Ovary (tissue), 9 donors: ENCODE data around the gene FSTL5. TPM values are rescaled to one million over a fixed set of nuclear protein-coding genes. Genes with fewer than 3 reads are reported as not detected.

ENCODE experiments used
- DNase-seq, 5 donors: peaks; one replicate each; pipeline ENCODE4 v3.0.0-alpha.2; 2019 to 2020
- H3K27ac ChIP-seq, 2 donors: fragments of 200-600 bp; one replicate each; pipeline versions ENCODE4 v1.5.1 to v1.8.0; 2019 to 2022
- H3K27me3 ChIP-seq: fragments of 200-600 bp; one replicate; pipeline ENCODE4 v1.8.0; 2022
- H3K36me3 ChIP-seq: fragments of 200-600 bp; sonication (generic); one replicate; pipeline ENCODE4 v1.5.1; 2019
- H3K4me1 ChIP-seq: one replicate; pipeline ENCODE4 v1.8.1; 2013; ENCODE audit warnings: mild to moderate bottlenecking, moderate library complexity; ENCODE audit not compliant: insufficient read depth
- H3K4me3 ChIP-seq: fragments of 200-600 bp; sonication (generic); one replicate; pipeline ENCODE4 v1.5.1; 2017
- H3K9me3 ChIP-seq, 2 donors: fragments of 200-600 bp in 1 of 2; sonication (generic) in 1 of 2; one replicate each; pipeline versions ENCODE4 v1.5.1 to v1.8.1; 2013 to 2019; ENCODE audit warnings: mild to moderate bottlenecking in 1 of 2, moderate library complexity in 1 of 2
- CTCF ChIP-seq, 3 donors: fragments of 450-650 bp in 2 of 3; fragments of 200-600 bp in 1 of 3; IDR thresholded peaks; one replicate each; pipeline versions ENCODE4 v1.5.1 to v1.8.0; 2016 to 2022; ENCODE audit warnings: antibody characterized with exemption in 3 of 3, mild to moderate bottlenecking in 1 of 3
- EP300 ChIP-seq: sonication (generic); formaldehyde crosslinking; IDR thresholded peaks from one replicate; pipeline ENCODE4 v1.6.1; 2017; ENCODE audit warnings: antibody characterized with exemption
- POLR2A ChIP-seq: fragments of 450-650 bp; IDR thresholded peaks from one replicate; pipeline ENCODE4 v1.6.1; 2017; ENCODE audit warnings: antibody characterized with exemption, mild to moderate bottlenecking, moderate library complexity
- WGBS, 3 donors: extraction: QIAGEN DNeasy Blood & Tissue Kit in 1 of 3; methylation state at CpG; one replicate each; pipeline versions ENCODE4 v1.1.5 to v1.1.7; 2013 to 2017; 5-methylcytosine and 5-hydroxymethylcytosine counted together
- intact Hi-C, 4 donors: fragments of 100-400 bp; cut with DNase I; formaldehyde crosslinking; loops; one replicate each; pipeline versions ENCODE4 v1.11.0 to v1.15.1; 2022 to 2023
- polyA plus RNA-seq, 2 donors: library from polyadenylated mRNA; stranded (reverse); fragments of 200-250 nt in 1 of 2; fragments of 350-450 nt in 1 of 2; fragmentation: Illumina TruSeq in 1 of 2; extraction: RNeasy Lipid Tissue Mini Kit (QIAGEN cat#74804) in 1 of 2; gene quantifications; one replicate each; pipeline ENCODE4 v1.2.3, GENCODE V29; 2013 to 2014
- total RNA-seq, 7 donors: library from RNA; depleted of rRNA in 2 of 7; stranded (reverse); fragments of >200 nt in 2 of 7; fragmentation: NEBNext Ultra II Directional in 3 of 7; extraction: Animal tissue kit (Norgen Biotek cat#: 25700) in 3 of 7; gene quantifications; one replicate each; pipeline versions ENCODE4 v1.1.0 to v1.2.4, GENCODE V29; 2016 to 2023
- donor health status: DM: no; HTN: no; CAD: no; lungs with moderate emphysema.
- donor health status: DM: no; HTN: no; CAD: no.
- donor health status: Bipolar disorder and iron deficiency.
- donor health status: DM: yes; HTN: yes; CAD: no.
- donor health status: DM: no; HTN: no; CAD: no.
- donor health status: DM: yes; HTN: yes; CAD: no.

The FSTL5 gene
- total and polyA plus RNA-seq, 9 donors: 0.05 TPM; not detected in 8

GRCh38 chr4:161952382-161952781 is 211.4 kb downstream of the FSTL5 start:
- TF ChIP-seq POLR2A (no peak), CTCF (IDR thresholded peaks at IDR 0.05) (no peak), EP300 (no peak)
- intact Hi-C loops: no loop called here
- no peak for DNase-seq
- Histone ChIP-seq H3K4me1 (no peaks in the 10 kb centered on the region), H3K36me3 (no peaks in the 10 kb centered on the region), H3K27me3 (no peaks in the 10 kb centered on the region), H3K9me3 (no peaks in the 10 kb centered on the region), H3K27ac (no peak overlapping the region), H3K4me3 (no peak overlapping the region)
- WGBS, 3 donors: 51 to 71% (median 58%) methylated on average over 2 of the region's 2 CpGs

DNA sequence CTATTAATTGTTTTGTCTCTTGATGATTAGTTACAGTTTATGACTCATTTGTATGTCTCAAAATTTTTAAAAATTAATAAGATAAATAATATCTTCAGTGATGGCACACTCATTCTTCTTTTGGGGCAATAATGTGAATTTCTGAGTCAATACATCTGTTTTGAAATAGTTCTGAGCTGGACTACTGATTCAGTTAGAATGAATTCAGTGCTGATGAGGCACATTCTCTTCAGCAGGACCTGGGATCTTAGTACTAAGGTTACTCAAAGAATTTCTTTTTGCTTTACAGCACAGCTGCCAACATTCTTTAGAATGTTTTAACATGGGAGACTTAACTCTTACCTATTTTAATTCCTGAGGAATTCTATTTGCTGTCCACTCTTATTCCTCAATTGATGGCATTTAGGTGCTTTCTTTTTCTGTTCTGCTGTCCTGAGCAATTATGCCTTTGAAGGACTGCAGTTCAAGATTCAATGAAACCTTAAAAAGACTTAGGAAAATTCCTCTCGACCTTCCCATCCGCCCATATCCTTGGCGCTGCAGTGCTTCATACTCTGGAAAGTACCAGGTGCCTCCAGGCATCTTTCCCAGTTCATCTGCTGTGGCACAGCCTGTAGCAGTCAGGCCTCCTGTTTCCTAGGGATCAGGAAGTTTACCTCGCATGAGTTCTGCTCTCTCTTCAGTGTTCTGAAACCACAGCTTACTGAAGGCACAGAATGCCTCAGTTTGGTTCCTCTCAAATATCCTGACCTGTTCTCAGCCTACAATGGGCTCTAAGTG is 213.7 kb downstream of the FSTL5 start:
- intact Hi-C loops: no loop called here
- TF ChIP-seq CTCF (IDR thresholded peaks at IDR 0.05): no peak
- TF ChIP-seq POLR2A: no peak
- TF ChIP-seq EP300: no peak
- WGBS, 3 donors: 81 to 87% (median 85%) methylated on average over 4 of the region's 4 CpGs
- H3K9me3 ChIP-seq: no peaks in the 10 kb centered on the region
- DNase-seq: no peak
- H3K27ac ChIP-seq: no peak overlapping the region
- H3K4me3 ChIP-seq: no peak overlapping the region
- no peaks in the 10 kb centered on the region for H3K4me1 ChIP-seq
- H3K27me3 ChIP-seq: no peaks in the 10 kb centered on the region
- H3K36me3 ChIP-seq: no peaks in the 10 kb centered on the region

- Histone ChIP-seq H3K36me3 (no peaks in the 10 kb centered on the region), H3K4me1 (no peaks in the 10 kb centered on the region), H3K27me3 (no peaks in the 10 kb centered on the region), H3K4me3 (no peak overlapping the region), H3K9me3 (no peaks in the 10 kb centered on the region), H3K27ac (no peak overlapping the region)
- no peak for DNase-seq
- intact Hi-C loops: no loop called here
- TF ChIP-seq EP300 (no peak), CTCF (IDR thresholded peaks at IDR 0.05) (no peak), POLR2A (no peak)
- 88 to 92% (median 92%) methylated on average over 6 of the region's 6 CpGs for WGBS, 3 donors
These were observed 215.6 kb downstream of the FSTL5 start for GRCh38 chr4:161948026-161948770.

GRCh38 chr4:161937596-161937995 is 226.2 kb downstream of the FSTL5 start:
- Histone ChIP-seq H3K27ac (no peak overlapping the region), H3K27me3 (no peaks in the 10 kb centered on the region), H3K9me3 (no peaks in the 10 kb centered on the region), H3K36me3 (no peaks in the 10 kb centered on the region), H3K4me3 (no peak overlapping the region), H3K4me1 (no peaks in the 10 kb centered on the region)
- 75 to 89% (median 79%) methylated on average over 1 of the region's 1 CpG for WGBS, 3 donors
- TF ChIP-seq POLR2A (no peak), EP300 (no peak), CTCF (IDR thresholded peaks at IDR 0.05) (no peak)
- intact Hi-C loops: no loop called here
- DNase-seq: no peak
